Trophoblast cell (in vitro differentiated cells and primary cell): ENCODE results near the gene HCRTR1.

Experiments
- DNase-seq, 2 donors: peaks; one replicate each; pipeline ENCODE4 v3.0.0-alpha.2; 2016
- H2AFZ ChIP-seq: 2 replicates; pipeline ENCODE4 v1.6.1; 2013; ENCODE audit warnings: low read length, moderate library complexity, mild to moderate bottlenecking; ENCODE audit not compliant: insufficient read depth, poor library complexity
- H2AK5ac ChIP-seq: 2 replicates; pipeline ENCODE4 v1.6.1; 2013; ENCODE audit warnings: mild to moderate bottlenecking, low read length
- H2BK120ac ChIP-seq: 2 replicates; pipeline ENCODE4 v1.6.1; 2013; ENCODE audit warnings: low read length, mild to moderate bottlenecking, moderate library complexity; ENCODE audit not compliant: insufficient read depth, poor library complexity
- H2BK12ac ChIP-seq: 2 replicates; pipeline ENCODE4 v1.6.1; 2013; ENCODE audit warnings: mild to moderate bottlenecking, low read length, moderate library complexity
- H2BK5ac ChIP-seq: 2 replicates; pipeline ENCODE4 v1.6.1; 2013; ENCODE audit warnings: low read length, low read depth, moderate library complexity, mild to moderate bottlenecking; ENCODE audit not compliant: poor library complexity
- H3K14ac ChIP-seq: 2 replicates; pipeline ENCODE4 v1.6.1; 2013; ENCODE audit warnings: mild to moderate bottlenecking, low read length
- H3K18ac ChIP-seq: 2 replicates; pipeline ENCODE4 v1.6.1; 2013; ENCODE audit warnings: mild to moderate bottlenecking, low read length
- H3K23ac ChIP-seq: 2 replicates; pipeline ENCODE4 v1.6.1; 2013; ENCODE audit warnings: low read length
- H3K27ac ChIP-seq: 2 replicates; pipeline ENCODE4 v1.5.1; 2013; ENCODE audit warnings: low read depth, mild to moderate bottlenecking, inconsistent platforms, low read length, moderate library complexity
- H3K27me3 ChIP-seq: 2 replicates; pipeline ENCODE4 v1.6.1; 2013; ENCODE audit warnings: inconsistent platforms, mild to moderate bottlenecking, low read length, moderate library complexity; ENCODE audit not compliant: insufficient read depth
- H3K36me3 ChIP-seq, 2 experiments: 1 replicate in 1 of 2; 2 replicates in 1 of 2; pipeline ENCODE4 v1.6.1; 2013; ENCODE audit warnings: low read length in 2 of 2, mild to moderate bottlenecking in 2 of 2, moderate library complexity in 1 of 2; ENCODE audit not compliant: insufficient read depth in 2 of 2, control insufficient read depth in 1 of 2
- H3K4ac ChIP-seq: 2 replicates; pipeline ENCODE4 v1.6.1; 2013; ENCODE audit warnings: low read depth, mild to moderate bottlenecking, low read length, moderate library complexity
- H3K4me1 ChIP-seq, 2 experiments: 1 replicate in 1 of 2; 2 replicates in 1 of 2; pipeline ENCODE4 v1.6.1; 2013; ENCODE audit warnings: low read length in 2 of 2, mild to moderate bottlenecking in 2 of 2, moderate library complexity in 1 of 2; ENCODE audit not compliant: insufficient read depth in 2 of 2, control insufficient read depth in 1 of 2
- H3K4me2 ChIP-seq: 2 replicates; pipeline ENCODE4 v1.6.1; 2013; ENCODE audit warnings: inconsistent platforms, mild to moderate bottlenecking, low read length, moderate library complexity
- H3K4me3 ChIP-seq: 2 replicates; pipeline ENCODE4 v1.5.1; 2013; ENCODE audit warnings: mild to moderate bottlenecking, low read depth, low read length, inconsistent platforms
- H3K79me1 ChIP-seq: one replicate; pipeline ENCODE4 v1.6.1; 2013; ENCODE audit warnings: low read length
- H3K79me2 ChIP-seq: 2 replicates; pipeline ENCODE4 v1.6.1; 2013; ENCODE audit warnings: low read length, mild to moderate bottlenecking; ENCODE audit not compliant: control insufficient read depth, insufficient read depth, poor library complexity
- H3K9ac ChIP-seq: 2 replicates; pipeline ENCODE4 v1.6.1; 2013; ENCODE audit warnings: mild to moderate bottlenecking, low read length
- H3K9me3 ChIP-seq: 2 replicates; pipeline ENCODE4 v1.6.1; 2013; ENCODE audit warnings: low read depth, mild to moderate bottlenecking, control low read depth, inconsistent platforms, low read length; ENCODE audit not compliant: insufficient read depth
- H4K12ac ChIP-seq: 2 replicates; pipeline ENCODE4 v1.6.1; 2013; ENCODE audit warnings: low read depth, mild to moderate bottlenecking, low read length, moderate library complexity
- H4K8ac ChIP-seq: 2 replicates; pipeline ENCODE4 v1.6.1; 2013; ENCODE audit warnings: low read depth, mild to moderate bottlenecking, low read length, moderate library complexity
- H4K91ac ChIP-seq: one replicate; pipeline ENCODE4 v1.6.1; 2013; ENCODE audit warnings: low read depth, mild to moderate bottlenecking, low read length, moderate library complexity
- WGBS: extraction: QIAGEN DNeasy Blood & Tissue Kit; methylation state at CpG from one replicate; pipeline ENCODE4 v1.1.7; 2013; ENCODE audit warnings: missing lambda C conversion rate; ENCODE audit not compliant: insufficient read length, insufficient coverage; ENCODE audit errors: extremely low coverage; 5-methylcytosine and 5-hydroxymethylcytosine counted together

Gene HCRTR1

GRCh38 chr1:31614414-31615005 is 3.0 kb upstream of the HCRTR1 start:
- no peak overlapping the region for H4K91ac ChIP-seq
- no peak overlapping the region for H2BK5ac ChIP-seq
- peaks cover 9% of the 10 kb centered on the region for H3K79me1 ChIP-seq
- H3K4me3 ChIP-seq: no peak overlapping the region
- H4K12ac ChIP-seq: no peak overlapping the region
- no peak overlapping the region for H2AFZ ChIP-seq
- DNase-seq: no peak
- H3K9ac ChIP-seq: no peak overlapping the region
- H3K27me3 ChIP-seq: no peaks in the 10 kb centered on the region
- H3K18ac ChIP-seq: no peak overlapping the region
- peak overlapping the region; percentile 20 for H2BK12ac ChIP-seq
- no peak overlapping the region for H3K4me2 ChIP-seq
- H2AK5ac ChIP-seq: no peak overlapping the region
- WGBS: no CpG with 5 or more reads among the region's 8 CpGs
- H4K8ac ChIP-seq: no peak overlapping the region
- H3K4me1 ChIP-seq: peaks cover 13 to 21% of the 10 kb centered on the region in 2 experiments
- no peak overlapping the region for H3K4ac ChIP-seq
- H3K23ac ChIP-seq: no peak overlapping the region
- H3K79me2 ChIP-seq: peaks cover 4% of the 10 kb centered on the region
- no peak overlapping the region for H2BK120ac ChIP-seq
- H3K9me3 ChIP-seq: no peaks in the 10 kb centered on the region
- no peaks in the 10 kb centered on the region for H3K36me3 ChIP-seq
- H3K14ac ChIP-seq: no peak overlapping the region
- no peak overlapping the region for H3K27ac ChIP-seq

GRCh38 chr1:31615414-31615813 is 2.1 kb upstream of the HCRTR1 start:
- Histone ChIP-seq H4K12ac (no peak overlapping the region), H3K23ac (no peak overlapping the region), H4K8ac (no peak overlapping the region), H3K27ac (no peak overlapping the region), H3K4me1 (peaks cover 13 to 21% of the 10 kb centered on the region in 2 experiments), H3K79me2 (peaks cover 4% of the 10 kb centered on the region), H2BK5ac (no peak overlapping the region), H3K9ac (no peak overlapping the region), H3K9me3 (no peaks in the 10 kb centered on the region), H3K14ac (peak overlapping the region; percentile 26), H4K91ac (peak overlapping the region; percentile 17), H2BK120ac (no peak overlapping the region), H3K79me1 (peaks cover 11% of the 10 kb centered on the region), H3K27me3 (no peaks in the 10 kb centered on the region), H2AK5ac (peak overlapping the region; percentile 41), H3K4ac (no peak overlapping the region), H2AFZ (no peak overlapping the region), H3K18ac (no peak overlapping the region), H3K4me2 (no peak overlapping the region), H3K4me3 (no peak overlapping the region), H2BK12ac (no peak overlapping the region), H3K36me3 (no peaks in the 10 kb centered on the region)
- no CpG with 5 or more reads among the region's 6 CpGs for WGBS
- DNase-seq: no peak

GRCh38 chr1:31615939-31616338 is 1.6 kb upstream of the HCRTR1 start:
- DNase-seq: no peak
- Histone ChIP-seq H2BK12ac (no peak overlapping the region), H3K4me3 (no peak overlapping the region), H3K4me1 (peaks cover 13 to 21% of the 10 kb centered on the region in 2 experiments), H4K8ac (no peak overlapping the region), H3K14ac (no peak overlapping the region), H2BK5ac (no peak overlapping the region), H3K79me2 (peaks cover 4% of the 10 kb centered on the region), H3K9ac (no peak overlapping the region), H2AK5ac (no peak overlapping the region), H4K12ac (no peak overlapping the region), H3K23ac (no peak overlapping the region), H3K4ac (no peak overlapping the region), H3K18ac (no peak overlapping the region), H3K27ac (no peak overlapping the region), H3K79me1 (peaks cover 11% of the 10 kb centered on the region), H2BK120ac (no peak overlapping the region), H4K91ac (no peak overlapping the region), H3K36me3 (no peaks in the 10 kb centered on the region), H3K4me2 (no peak overlapping the region), H3K9me3 (peaks cover 3% of the 10 kb centered on the region), H2AFZ (no peak overlapping the region), H3K27me3 (no peaks in the 10 kb centered on the region)
- WGBS: no CpG with 5 or more reads among the region's 2 CpGs

- Histone ChIP-seq H3K79me2 (peaks cover 4% of the 10 kb centered on the region), H2BK5ac (peak overlapping the region; percentile 4), H4K91ac (peak overlapping the region; percentile 75), H3K4me3 (peak overlapping the region; percentile 74), H3K9me3 (peaks cover 3% of the 10 kb centered on the region), H2BK12ac (peak overlapping the region; percentile 87), H4K8ac (peak overlapping the region; percentile 66), H3K36me3 (no peaks in the 10 kb centered on the region), H3K27ac (no peak overlapping the region), H3K4me1 (peaks cover 13 to 21% of the 10 kb centered on the region in 2 experiments), H3K79me1 (peaks cover 15% of the 10 kb centered on the region), H2AFZ (peak overlapping the region; percentile 73), H3K23ac (no peak overlapping the region), H3K9ac (peak overlapping the region; percentile 44), H3K27me3 (no peaks in the 10 kb centered on the region), H3K14ac (peak overlapping the region; percentile 63), H3K4ac (peak overlapping the region; percentile 56), H2BK120ac (peak overlapping the region; percentile 75), H3K4me2 (peak overlapping the region; percentile 91), H3K18ac (peak overlapping the region; percentile 83), H2AK5ac (no peak overlapping the region), H4K12ac (peak overlapping the region; percentile 50)
- peak in 1 of 2 donors; percentile 58 for DNase-seq
- no CpG with 5 or more reads among the region's 56 CpGs for WGBS
Observed at GRCh38 chr1:31617916-31618746, 642 bp downstream of the HCRTR1 start.
